Ammon's horn (tissue), 1 donor: Measurements from ENCODE around the gene P2RX4.
"Not testable (repeated sequence)": the region's sequence is repeated elsewhere in the genome, so short reads cannot be mapped to it uniquely, and the experiment has no call there.

ENCODE experiments used
- DNase-seq: peaks from one replicate; pipeline ENCODE4 v3.0.0-alpha.2; 2016; ENCODE audit warnings: low spot score

Gene P2RX4

DNA sequence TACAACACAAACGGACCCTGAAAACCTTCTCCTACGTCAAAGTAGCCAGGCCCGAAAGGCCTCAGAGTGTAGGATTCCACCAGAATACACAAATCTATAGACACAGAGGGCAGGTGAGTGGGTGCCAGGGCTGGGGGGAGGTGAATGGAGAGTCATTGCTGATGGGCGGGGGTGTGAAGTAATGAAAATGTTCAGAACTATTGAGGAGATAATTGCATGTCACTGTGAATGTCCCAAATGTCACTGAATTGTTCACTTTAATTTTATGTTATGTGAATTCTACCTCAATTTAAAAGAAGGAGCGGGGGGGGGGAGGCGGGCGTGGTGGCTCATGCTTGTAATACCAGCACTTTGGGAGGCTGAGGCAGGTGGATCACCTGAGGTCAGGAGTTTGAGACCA is 36.0 kb downstream of the P2RX4 start:
- no peak for DNase-seq

DNA sequence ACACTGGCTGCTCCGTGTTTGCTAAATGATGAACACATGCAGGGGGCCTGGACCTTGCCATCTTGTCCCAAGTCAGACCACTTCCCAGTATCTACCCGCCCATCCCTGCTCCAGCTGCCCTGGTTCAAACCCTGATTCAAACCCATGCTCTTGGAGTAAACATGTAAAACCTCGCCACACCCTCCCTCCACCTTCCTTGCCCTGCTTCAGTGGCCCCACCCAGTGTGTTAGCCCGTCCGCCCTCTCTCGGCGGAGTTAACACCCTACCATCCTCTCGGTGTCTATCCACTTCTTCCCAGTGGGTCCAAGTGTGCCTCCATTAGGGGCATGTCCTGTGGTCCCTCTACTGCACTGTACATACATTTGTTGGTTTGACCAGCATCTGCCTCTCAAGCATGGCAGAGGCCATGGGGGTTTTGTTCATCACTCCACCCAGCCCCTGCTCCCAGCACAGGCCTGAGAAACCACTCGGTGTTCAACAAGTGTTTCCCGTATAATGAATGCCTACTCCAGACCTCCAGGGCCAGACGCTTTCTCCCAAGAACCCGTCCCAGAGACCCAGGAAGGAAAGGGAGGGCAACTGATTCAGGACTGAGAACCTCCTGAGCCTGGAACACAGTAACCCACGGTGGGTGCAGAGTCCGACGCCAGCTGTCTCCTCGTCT is 37.1 kb downstream of the P2RX4 start:
- no peak for DNase-seq

DNA sequence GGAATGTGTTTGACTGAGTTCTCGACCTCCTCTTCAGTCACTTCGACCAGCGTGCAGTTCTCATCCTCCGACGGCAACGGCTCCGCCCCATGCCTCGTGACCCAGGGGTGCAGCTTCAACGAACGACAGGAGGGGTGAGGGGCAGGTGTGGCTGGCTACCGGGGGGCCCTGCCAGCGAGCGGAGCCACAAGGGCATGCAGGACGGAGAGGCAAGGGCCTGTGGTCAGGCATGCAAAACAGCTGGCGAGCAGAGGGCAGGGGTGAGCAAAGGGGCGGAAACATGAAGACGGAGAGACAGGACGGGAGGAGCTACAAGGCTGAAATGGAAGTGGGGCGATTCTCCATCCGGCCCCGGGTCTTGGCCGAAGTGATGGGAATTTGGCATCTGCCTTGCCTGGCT is 38.7 kb downstream of the P2RX4 start:
- DNase-seq, result no peak

DNA sequence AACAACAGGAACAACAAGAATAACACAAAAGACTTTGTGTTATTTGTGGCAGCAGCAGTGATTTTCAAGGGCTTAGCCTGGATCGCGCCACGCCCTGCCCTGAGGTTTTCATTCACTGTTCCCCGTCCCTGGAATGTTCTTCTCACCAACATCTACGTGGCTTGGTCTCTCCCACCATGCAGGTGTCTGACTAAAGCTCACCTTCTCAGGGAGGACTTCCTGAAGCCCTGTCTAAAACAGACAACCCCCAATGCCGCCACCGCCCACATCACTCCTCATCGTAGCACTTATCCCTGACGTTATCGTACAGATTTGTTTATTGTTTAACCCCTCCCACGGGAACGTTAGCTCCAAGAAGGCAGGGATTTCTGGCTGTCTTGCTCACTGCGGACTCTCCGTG is 40.4 kb downstream of the P2RX4 start:
- no peak for DNase-seq

DNA sequence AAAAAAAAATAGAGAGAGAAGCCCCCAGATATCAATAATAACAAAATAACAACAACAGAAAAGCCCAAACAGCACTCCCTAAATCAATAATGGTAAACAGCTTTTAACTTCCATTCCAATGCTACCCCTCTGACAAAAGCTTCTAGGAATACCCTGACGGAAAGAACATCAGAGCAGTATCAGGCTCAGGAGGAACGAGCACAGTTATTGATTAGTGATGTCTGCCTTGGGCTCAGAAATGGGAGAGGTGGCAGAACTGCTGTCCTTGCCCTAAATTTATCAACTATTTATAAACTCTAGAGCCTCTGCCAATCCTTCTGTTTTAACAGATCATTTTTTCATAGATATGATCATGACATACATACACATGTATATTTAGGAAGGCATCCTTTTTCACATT is 41.9 kb downstream of the P2RX4 start:
- DNase-seq, result no peak

DNA sequence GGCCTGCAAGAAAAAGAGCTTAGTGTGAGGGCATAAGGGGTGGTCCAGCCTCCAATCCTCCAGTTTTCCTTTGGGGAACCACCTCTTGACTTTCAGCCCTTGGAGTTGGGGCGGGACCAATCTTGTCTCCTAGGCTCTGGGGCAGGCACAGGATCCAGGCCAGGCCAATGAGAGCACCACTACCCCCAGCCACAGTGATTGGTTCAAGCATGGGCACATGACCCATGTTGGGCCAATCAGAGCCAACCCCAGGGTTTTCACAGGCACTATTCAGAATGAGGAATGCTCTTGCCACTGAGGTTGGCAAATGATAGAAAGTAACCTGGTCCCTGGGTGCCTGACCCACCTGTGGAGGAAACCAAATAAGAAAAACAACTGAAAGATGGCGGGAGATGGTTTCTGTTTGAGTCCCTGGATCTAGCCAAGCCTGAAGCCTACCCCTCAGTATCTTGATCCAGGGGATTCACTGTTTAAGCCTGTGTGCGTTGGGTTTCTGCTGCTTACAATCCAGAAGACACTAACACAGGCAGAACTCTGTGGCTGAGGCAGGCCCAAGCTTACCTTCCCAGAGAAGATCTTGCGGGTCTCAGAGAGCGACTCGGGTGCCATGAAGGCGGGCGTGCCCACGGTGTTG is 42.9 kb downstream of the P2RX4 start:
- DNase-seq, result no peak

DNA sequence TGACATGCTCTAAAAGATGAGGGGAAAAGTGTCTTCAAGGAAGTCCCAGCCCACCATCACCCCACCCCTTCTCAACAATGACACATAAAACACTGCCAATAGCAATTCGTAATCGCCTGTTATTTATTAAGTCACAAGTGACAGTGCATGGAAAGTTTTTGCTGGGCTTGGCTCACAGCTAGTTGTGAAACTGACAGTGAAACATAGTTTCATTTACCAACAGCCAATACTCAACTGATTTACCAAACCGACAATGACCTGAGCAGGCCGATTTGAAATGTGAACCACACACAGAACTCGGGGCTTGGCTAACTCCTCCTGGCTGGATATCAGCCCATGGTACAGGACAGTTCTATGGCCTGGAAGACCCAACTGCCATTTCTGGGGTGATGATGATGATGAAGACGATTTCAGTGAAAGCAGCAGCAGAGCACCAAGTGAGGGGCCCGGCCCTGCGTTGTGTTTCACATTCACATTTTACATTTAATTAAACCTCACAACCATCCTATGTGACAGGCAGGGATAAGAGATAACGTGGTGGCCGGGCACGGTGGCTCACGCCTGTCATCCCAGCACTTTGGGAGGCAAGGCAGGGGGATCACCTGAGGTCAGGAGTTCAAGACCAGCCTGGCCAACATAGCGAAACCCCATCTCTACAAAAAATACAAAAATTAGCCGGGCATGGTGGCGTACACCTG is 43.9 kb downstream of the P2RX4 start:
- DNase-seq, result no peak

DNA sequence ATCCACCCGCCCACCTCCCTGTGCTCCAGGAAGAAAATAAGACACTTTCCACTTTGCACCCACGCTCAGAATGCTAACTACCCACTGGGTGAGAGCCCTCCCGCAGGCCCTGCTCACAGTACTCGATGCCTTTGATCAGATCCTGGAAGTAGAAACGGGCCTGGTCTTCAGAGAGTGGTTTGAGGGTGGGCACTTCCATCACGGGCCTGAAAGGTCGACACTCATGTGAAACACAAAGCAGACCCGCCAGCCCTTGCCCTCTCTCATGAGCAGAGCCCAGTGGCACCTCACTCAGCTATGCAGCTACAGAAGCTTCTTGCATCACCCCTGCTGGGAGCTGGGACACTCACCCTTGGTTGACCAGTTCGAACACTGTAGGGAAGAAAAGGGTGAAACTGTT is 45.5 kb downstream of the P2RX4 start:
- no peak for DNase-seq

DNA sequence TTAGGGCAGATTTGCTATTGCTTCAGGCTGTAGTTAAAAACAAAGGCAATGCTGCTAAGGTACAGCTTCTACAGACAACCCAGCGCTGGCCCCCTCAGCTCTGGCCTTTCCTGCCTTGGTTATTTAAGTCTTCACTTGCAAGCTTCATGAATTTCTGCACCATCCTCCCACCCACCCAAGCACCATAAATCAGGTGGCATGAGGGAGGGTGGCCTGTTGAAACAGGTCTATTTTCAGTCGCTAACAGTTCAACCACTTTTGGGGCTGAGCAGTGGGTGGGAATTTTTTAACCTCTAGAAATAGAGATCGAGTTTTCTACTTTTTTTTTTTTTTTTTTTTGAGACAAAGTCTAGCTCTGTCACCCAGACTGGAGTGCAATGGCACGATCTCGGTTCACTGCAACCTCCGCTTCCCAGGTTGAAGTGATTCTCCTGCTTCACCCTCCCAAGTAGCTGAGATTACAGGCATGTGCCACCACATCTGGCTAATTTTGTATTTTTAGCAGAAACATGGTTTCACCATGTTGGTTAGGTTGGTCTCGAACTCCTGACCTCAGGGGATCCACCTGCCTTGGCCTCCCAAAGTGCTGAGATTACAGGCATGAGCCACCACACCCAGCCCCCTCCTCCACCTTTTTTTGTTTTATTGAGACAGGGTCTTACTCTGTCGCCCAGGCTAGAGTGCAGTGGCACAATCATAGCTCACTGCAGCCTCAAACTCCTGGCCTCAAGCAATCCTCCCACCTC is 47.9 kb downstream of the P2RX4 start:
- not testable (repeated sequence) for DNase-seq

DNA sequence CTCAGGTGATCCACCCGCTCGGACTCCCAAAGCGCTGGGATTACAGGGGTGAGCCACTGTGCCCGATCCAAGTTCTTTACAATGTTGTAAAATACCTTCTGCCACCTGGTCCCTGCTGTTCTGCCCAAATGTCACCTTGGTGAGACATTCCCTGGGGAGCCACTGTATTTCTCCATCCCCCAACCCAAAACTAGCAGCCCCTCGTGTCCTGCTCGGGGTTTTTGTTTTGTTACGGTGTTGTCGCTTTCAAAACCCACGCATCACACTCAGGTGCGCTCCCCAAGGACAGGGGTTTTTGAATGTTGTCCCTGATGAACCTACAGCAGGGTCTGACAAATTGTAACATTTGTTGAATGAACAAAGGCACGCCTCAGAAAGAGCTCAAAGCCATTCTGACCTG is 49.1 kb downstream of the P2RX4 start:
- no peak for DNase-seq

DNA sequence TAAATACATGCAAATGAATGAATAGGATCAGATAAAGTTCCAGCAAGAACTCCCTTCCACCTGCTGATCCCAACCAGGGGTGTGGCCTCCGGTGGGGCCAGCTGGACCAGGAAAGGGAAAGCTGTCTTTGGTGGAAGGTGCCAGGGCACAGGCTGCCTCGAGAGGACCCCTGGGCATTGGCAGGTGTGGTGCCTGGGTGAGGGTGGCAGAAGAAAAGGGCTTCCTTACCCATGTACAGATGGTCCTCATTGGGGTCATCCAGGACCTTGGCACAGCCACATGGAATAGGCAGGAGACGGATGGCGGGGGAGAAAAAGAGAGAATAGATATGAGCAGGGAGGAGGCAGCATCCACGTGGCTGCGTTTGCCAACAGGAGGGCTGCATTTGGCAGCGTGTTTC is 50.2 kb downstream of the P2RX4 start:
- no peak for DNase-seq

DNA sequence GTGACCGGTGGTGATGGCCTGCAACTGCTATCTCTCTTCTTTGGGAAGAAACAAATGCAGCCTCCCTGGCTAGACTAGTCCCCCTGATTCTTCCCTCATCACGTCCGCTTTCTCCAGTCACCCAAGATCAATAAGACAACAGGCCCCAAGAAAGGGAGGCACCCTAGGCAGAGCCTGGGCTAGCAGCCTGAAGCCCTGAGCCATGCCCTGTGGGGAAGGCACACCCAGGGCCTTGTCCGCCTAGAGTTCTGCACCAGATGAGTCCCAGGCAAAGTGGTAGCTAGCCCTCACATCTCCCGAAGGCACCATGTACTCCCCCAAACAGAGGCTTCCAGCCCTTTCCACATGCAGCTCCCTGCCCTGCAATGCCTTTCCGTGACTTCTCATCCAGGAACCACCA is 51.5 kb downstream of the P2RX4 start:
- no peak for DNase-seq

DNA sequence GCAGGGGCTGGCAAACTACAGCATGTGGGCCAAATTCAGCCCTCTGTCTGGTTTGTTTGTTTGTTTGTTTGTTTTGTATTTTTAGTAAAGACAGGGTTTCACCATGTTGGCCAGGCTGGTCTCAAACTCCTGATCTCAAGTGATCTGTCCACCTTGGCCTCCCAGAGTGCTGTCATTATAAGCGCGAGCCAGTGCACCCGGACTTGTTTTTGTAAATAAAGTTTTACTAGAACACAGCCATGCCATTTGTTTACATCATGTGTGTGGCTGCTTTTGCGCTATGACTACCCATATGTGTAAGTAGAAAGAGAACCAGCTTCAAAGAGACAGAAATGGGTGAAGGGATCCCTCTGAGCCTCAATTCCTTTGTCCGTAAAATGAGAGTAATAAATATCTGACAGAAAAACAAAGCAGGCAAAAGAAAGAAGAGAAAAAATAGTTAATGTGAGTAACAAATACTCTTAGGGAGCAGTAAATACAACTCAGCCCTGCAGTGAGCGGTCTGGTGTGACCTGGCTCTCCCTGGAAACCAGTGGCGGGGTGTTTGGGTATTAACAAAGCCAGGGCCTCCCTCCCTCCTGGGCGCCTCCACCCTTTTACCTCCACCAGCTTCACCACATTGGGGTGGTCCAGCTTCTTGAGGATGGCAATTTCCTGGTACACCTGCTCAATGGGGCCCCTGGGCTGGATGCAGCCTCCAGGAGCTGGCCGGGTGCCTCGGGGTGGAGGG is 53.4 kb downstream of the P2RX4 start:
- DNase-seq, result no peak

DNA sequence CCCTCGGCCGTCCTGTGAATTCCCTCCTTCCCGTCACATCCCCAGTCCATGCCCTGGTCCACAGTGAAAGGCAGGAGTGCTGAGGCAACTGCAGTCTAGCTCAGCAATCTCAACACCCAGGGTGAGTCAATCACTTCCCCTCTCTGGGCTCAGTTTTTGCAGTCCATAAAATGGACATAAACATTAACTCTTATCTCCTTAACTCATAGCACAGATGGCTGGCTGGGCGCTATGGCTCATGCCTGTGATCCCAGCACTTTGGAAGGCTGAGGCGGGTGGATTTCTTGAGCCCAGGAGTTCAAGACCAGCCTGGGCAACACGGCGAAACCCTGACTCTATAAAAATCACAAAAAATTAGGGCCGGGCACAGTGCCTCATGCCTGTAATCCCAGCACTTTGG is 54.2 kb downstream of the P2RX4 start:
- DNase-seq, result no peak

DNA sequence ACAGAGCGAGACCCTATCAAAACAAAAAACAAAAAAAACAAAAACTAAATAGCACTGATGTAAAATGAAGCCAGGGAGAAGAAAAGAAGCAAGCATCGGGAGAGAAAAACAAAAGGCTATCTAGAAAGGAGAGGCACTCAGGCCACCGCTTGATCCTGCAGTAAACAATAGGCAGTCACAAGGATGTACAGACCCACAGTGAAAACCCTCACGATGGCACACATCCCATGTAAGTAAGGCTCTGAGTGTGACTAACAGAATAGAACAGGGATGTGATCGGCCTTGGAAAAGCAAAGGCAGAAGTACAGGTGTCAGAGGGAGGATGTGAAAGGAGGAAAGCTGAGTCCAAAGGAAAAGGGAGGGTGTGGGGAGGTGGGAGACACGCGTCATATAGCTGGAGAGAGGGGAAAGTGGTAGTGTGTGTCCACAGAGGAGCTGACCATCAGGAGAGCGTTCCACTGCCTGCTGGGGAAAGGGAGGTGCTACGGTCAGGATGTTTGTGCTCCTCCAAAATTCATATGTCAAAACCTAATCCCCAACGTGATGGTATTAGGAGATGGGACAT is 55.1 kb downstream of the P2RX4 start:
- peak; percentile 39 for DNase-seq

DNA sequence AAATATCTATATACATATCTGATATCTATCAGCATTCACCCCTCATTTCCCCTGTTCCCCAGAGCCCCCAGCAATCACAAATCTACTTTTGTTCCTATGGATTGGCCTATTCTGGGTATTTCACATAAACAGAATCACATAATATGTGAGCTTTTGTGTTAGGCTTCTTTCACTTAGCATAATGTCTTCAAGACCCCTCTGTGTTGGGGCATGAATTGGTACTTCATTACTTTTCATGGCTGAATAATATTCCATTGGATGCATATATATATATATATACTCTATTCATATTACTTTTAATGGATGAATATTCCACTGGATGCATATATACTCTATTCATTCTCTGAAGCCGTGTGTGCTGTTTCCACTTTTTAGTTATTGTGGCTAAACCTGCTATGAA is 57.9 kb downstream of the P2RX4 start:
- DNase-seq, result no peak

DNA sequence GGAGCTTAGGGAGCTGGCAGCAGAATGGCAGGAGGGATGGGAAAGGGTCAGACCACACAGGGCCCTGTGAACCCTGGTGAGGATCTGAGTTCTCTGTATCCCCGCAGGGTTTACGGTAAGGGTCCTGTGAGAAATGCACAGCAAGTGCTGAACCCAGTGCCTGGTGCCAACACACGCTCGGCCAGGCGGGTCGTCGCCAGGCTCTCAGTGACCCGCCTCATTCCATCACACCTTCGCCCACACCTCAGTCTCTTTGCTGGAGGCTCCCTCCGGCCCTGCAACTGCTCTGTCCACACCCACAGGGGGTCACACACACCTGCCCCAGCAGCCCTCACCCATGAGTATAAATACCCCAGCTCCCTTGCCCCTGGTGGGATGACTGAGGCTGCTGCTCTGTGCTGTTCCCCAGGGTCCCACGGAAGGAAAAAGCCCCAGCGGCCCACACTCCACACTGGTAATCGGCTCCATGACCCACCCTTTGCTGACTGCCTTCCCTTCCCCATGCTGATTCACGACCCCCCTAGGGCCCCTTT is 63.5 kb downstream of the P2RX4 start:
- DNase-seq, result no peak

DNA sequence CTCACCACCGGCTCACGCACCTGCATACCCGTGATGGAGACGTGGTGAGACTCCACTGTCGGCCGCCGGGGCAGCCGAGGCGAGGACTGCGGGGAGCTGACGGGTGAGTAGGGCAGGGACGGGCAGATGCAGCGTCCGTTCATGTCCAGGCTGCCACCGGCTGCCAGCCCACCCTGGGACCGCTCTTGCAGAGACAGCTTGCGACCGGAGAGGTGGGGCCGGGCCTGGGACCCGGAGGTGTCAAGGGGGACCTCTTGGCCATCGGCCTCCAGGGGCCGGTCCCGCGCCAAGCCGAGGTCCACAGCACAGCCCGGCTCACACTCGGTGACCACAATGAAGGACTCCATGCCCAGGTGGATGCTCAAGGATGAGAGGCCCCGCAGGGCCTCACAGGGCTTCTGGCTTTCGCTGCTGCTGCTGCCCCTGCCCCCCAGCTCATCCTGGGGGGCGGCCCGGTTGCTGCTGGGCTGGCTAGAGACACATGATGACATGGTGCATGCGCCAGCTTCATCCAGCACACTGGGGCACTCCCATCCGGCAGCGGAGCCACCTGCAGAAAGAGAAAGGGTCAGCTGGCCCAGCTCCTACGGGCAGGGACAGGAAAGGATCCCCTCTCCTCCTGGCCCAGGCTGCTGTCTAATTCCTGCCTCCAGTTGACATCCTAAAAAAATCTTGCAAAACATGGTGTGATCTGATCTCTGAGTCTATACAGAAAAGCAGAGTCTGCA is 64.3 kb downstream of the P2RX4 start:
- DNase-seq, result no peak

DNA sequence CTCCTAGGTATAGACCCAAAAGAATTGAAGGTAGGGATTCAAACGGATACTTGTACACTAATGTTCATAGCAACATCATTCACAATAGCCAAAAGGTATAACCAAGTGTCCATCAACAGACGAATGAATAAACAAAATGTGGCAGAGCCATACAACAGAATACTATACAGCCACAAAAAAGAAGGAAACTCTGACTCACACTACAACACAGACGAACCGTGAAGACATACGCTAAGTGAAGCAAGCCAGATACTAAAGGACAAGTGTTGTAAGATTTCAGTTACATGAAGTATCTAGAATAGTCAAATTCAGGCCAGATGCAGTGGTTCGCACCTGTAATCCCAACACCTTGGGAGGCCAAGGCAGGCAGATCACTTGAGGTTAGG is 67.4 kb downstream of the P2RX4 start:
- no peak for DNase-seq

DNA sequence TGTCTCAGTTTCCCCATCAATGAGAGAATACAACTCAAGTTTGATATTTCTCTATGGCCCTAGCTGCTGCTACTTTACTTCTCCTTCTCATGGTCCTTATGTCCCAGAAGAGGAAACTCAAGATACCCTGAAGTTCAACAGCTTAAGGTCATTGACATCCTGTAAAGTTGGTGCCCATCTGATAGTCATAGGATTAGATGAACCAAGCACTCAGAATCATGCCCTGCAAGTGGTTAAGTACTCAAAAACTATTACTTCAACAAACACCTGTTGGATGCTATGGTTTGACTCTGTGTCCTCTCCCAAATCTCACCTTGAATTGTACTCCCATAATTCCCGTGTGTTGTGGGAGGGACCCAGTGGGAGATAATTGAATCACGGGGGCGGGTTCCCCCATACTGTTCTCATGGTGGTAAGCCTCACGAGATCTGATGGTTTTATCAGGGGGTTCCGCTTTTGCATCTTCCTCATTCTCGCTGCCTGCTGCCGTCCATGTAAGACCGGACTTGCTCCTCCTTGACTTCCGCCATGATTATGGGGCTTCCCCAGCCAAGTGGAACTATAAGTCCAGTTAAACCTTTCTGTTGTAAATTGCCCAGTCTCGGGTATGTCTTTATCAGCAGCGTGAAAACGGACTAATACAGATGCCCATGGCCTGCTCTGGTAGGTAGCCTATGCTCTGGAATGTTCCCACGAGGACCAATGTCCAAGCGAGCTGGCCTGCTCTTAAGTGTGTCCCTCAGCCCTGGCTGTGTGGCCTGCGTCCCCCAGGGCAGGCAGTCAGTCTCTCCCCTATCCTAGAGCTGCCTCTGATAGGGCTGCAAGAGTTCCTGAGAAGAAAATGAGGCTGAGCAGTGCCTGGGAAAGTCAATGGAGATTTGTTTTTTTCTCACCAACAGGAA is 68.5 kb downstream of the P2RX4 start:
- DNase-seq, result peak; percentile 30
